HCT116 (cell line): Measurements from ENCODE around the gene GPC1. TPM values are rescaled to one million over a fixed set of nuclear protein-coding genes. Genes with fewer than 3 reads are reported as not detected.
A peak's percentile ranks its signal among the peaks of the same experiment; 100 is the strongest.

Experiments used
- ATAC-seq: fragments of 200-7000 bp; cut with Tn5 transposase; 2 replicates; pipeline ENCODE4 v1.9.1; 2020; ENCODE audit warnings: mild to moderate bottlenecking, moderate library complexity
- Bru-seq: library from RNA; stranded (reverse); fragments of 400-500 nt; gene quantifications from one replicate; lab custom pipeline; 2021; lab: Mats Ljungman, UMichigan
- BruChase-seq, 2 experiments: library from RNA; stranded (reverse); fragments of 400-500 nt; gene quantifications; one replicate each; lab custom pipeline; 2021; lab: Mats Ljungman, UMichigan
- BruUV-seq: library from RNA; stranded (reverse); fragments of 400-500 nt; replicated peaks from 2 replicates; lab custom pipeline; 2021; lab: Mats Ljungman, UMichigan
- CTCF ChIA-PET: fragments of 300-600 bp; sonication (Branson Sonifier 250); formaldehyde crosslinking; loops from one replicate; lab custom pipeline; 2021; ENCODE audit warnings: antibody characterized with exemption; lab: Charles Lee
- POLR2A ChIA-PET: fragments of 300-600, 350-600 bp; sonication (Branson Sonifier 250); formaldehyde crosslinking; loops from one replicate; lab custom pipeline; 2021; ENCODE audit warnings: antibody characterized with exemption; lab: Charles Lee
- RAD21 ChIA-PET, 2 experiments: fragments of 300-600 bp; sonication (Branson Sonifier 250); formaldehyde crosslinking; loops; one replicate each; lab custom pipeline; 2023; ENCODE audit warnings: low total read pairs in 2 of 2; ENCODE audit not compliant: uncharacterized antibody in 2 of 2, unreplicated experiment in 2 of 2, low non-redundant PET in 1 of 2; lab: Charles Lee
- DNase-seq: peaks from one replicate; pipeline ENCODE4 v3.0.0-alpha.2; 2010; ENCODE audit warnings: low read depth, low spot score
- H2AFZ ChIP-seq: fragments of 200-600 bp; shearing (Covaris generic), sonication (generic); 2 replicates; pipeline ENCODE4 v1.6.1; 2017; ENCODE audit warnings: low read depth, mixed run types, mixed read lengths, antibody characterized with exemption, low read length; ENCODE audit not compliant: poor library complexity, severe bottlenecking
- H3K27ac ChIP-seq: 2 replicates; pipeline ENCODE4 v1.5.1; 2012; ENCODE audit warnings: low read depth, low read length
- H3K27me3 ChIP-seq: fragments of 200-600 bp; sonication (generic); 2 replicates; pipeline ENCODE4 v1.6.1; 2016; ENCODE audit warnings: mixed run types, low read length, mixed read lengths; ENCODE audit not compliant: insufficient read depth
- H3K36me3 ChIP-seq, 2 experiments: fragments of 200-500 bp in 1 of 2; fragments of 200-600 bp in 1 of 2; sonication (Bioruptor generic) in 1 of 2; sonication (generic) in 1 of 2; 2 replicates each; pipeline versions ENCODE4 v1.5.1 to v1.6.1; 2014 to 2016; ENCODE audit warnings: low read length in 2 of 2, inconsistent platforms in 1 of 2, mixed read lengths in 1 of 2, mixed run types in 1 of 2; ENCODE audit not compliant: insufficient read depth in 2 of 2, control insufficient read depth in 1 of 2
- H3K4me1 ChIP-seq, 2 experiments: fragments of 200-600 bp in 1 of 2; sonication (generic) in 1 of 2; 2 replicates each; pipeline versions ENCODE4 v1.5.1 to v1.6.1; 2012 to 2017; ENCODE audit warnings: low read length in 2 of 2, inconsistent platforms in 1 of 2, mild to moderate bottlenecking in 1 of 2, mixed read lengths in 1 of 2, mixed run types in 1 of 2, moderate library complexity in 1 of 2; ENCODE audit not compliant: insufficient read depth in 2 of 2, control insufficient read depth in 1 of 2
- H3K4me2 ChIP-seq: fragments of 200-600 bp; sonication (generic); 2 replicates; pipeline ENCODE4 v1.6.1; 2017; ENCODE audit warnings: mixed run types, low read length, mixed read lengths
- H3K4me3 ChIP-seq, 2 experiments: fragments of 200-600 bp in 1 of 2; sonication (generic) in 1 of 2; replicated peaks in 1 of 2; 2 replicates each; pipeline ENCODE4 v1.5.1; 2011 to 2016; ENCODE audit warnings: low read length in 2 of 2, control low read depth in 1 of 2, low read depth in 1 of 2, mild to moderate bottlenecking in 1 of 2, mixed read lengths in 1 of 2, mixed run types in 1 of 2
- H3K79me2 ChIP-seq: fragments of 200-600 bp; sonication (generic); 2 replicates; pipeline ENCODE4 v1.6.1; 2017; ENCODE audit warnings: mild to moderate bottlenecking, mixed run types, low read length, moderate library complexity, mixed read lengths; ENCODE audit not compliant: insufficient read depth
- H3K9ac ChIP-seq: fragments of 200-600 bp; sonication (generic); 2 replicates; pipeline ENCODE4 v1.6.1; 2016; ENCODE audit warnings: low read length, mixed read lengths
- H3K9me2 ChIP-seq: fragments of 200-600 bp; sonication (generic), shearing (Covaris generic); 2 replicates; pipeline ENCODE4 v1.6.1; 2017; ENCODE audit warnings: mixed run types, mild to moderate bottlenecking, moderate library complexity; ENCODE audit not compliant: insufficient read depth
- H3K9me3 ChIP-seq, 2 experiments: fragments of 200-500 bp in 1 of 2; fragments of 200-600 bp in 1 of 2; sonication (Bioruptor generic) in 1 of 2; sonication (generic) in 1 of 2; 2 replicates each; pipeline ENCODE4 v1.6.1; 2014 to 2017; ENCODE audit warnings: low read length in 2 of 2, mixed read lengths in 2 of 2, inconsistent platforms in 1 of 2, low read depth in 1 of 2, mild to moderate bottlenecking in 1 of 2, mixed run types in 1 of 2, moderate library complexity in 1 of 2; ENCODE audit not compliant: control insufficient read depth in 1 of 2, insufficient read depth in 1 of 2
- H4K20me1 ChIP-seq: fragments of 200-600 bp; sonication (generic), shearing (Covaris generic); 2 replicates; pipeline ENCODE4 v1.6.1; 2017; ENCODE audit warnings: mixed run types, mild to moderate bottlenecking, moderate library complexity; ENCODE audit not compliant: insufficient read depth
- CBX3 ChIP-seq: IDR thresholded peaks from 2 replicates; pipeline ENCODE4 v1.6.1; 2012; ENCODE audit warnings: low read depth
- CTCF ChIP-seq, 3 experiments: fragments of 200-600 bp in 1 of 3; sonication (generic) in 1 of 3; IDR thresholded peaks in 2 of 3; conservative IDR thresholded peaks in 1 of 3; 2 replicates each; pipeline ENCODE4 v1.5.1; 2012 to 2017; ENCODE audit warnings: low read depth in 2 of 3, low read length in 2 of 3, antibody characterized with exemption in 1 of 3, borderline replicate concordance in 1 of 3, control low read depth in 1 of 3, mild to moderate bottlenecking in 1 of 3, mixed read lengths in 1 of 3, mixed run types in 1 of 3, moderate library complexity in 1 of 3; ENCODE audit not compliant: insufficient read depth in 1 of 3
- EGR1 ChIP-seq: IDR thresholded peaks from 2 replicates; pipeline ENCODE4 v1.6.1; 2012; ENCODE audit warnings: low read depth
- ELF1 ChIP-seq: IDR thresholded peaks from 2 replicates; pipeline ENCODE4 v1.6.1; 2012; ENCODE audit warnings: low read depth, borderline replicate concordance
- EZH2 ChIP-seq: fragments of 200-600 bp; sonication (generic); IDR thresholded peaks from 2 replicates; pipeline ENCODE4 v1.6.1; 2017; ENCODE audit warnings: antibody characterized with exemption, mixed run types
- EZH2phosphoT487 ChIP-seq: fragments of 200-600 bp; IDR thresholded peaks from 2 replicates; pipeline ENCODE4 v1.6.1; 2018; ENCODE audit warnings: antibody characterized with exemption, borderline replicate concordance
- FOSL1 ChIP-seq: IDR thresholded peaks from 2 replicates; pipeline ENCODE4 v1.6.1; 2012; ENCODE audit warnings: low read depth
- JUND ChIP-seq: IDR thresholded peaks from 2 replicates; pipeline ENCODE4 v1.6.1; 2012
- MAX ChIP-seq: IDR thresholded peaks from 2 replicates; pipeline ENCODE4 v1.6.1; 2012
- POLR2A ChIP-seq: IDR thresholded peaks from 2 replicates; pipeline ENCODE4 v1.7.0; 2011; ENCODE audit warnings: borderline replicate concordance; ENCODE audit not compliant: insufficient read depth, insufficient read length; ENCODE audit errors: extremely low read depth
- POLR2AphosphoS5 ChIP-seq: IDR thresholded peaks from 2 replicates; pipeline ENCODE4 v1.6.1; 2011; ENCODE audit warnings: mild to moderate bottlenecking, low read depth, low read length, moderate library complexity
- RAD21 ChIP-seq: IDR thresholded peaks from 2 replicates; pipeline ENCODE4 v1.6.1; 2012; ENCODE audit warnings: low read depth, mild to moderate bottlenecking
- SIN3A ChIP-seq: IDR thresholded peaks from 2 replicates; pipeline ENCODE4 v1.6.1; 2012; ENCODE audit warnings: low read depth
- SP1 ChIP-seq: IDR thresholded peaks from 2 replicates; pipeline ENCODE4 v1.6.1; 2012; ENCODE audit warnings: low read depth
- TCF7L2 ChIP-seq: IDR thresholded peaks from 2 replicates; pipeline ENCODE4 v1.7.0; 2011; ENCODE audit warnings: borderline replicate concordance, inconsistent platforms; ENCODE audit not compliant: insufficient read depth, insufficient read length; ENCODE audit errors: extremely low read depth
- ZNF274 ChIP-seq: fragments of 200-500 bp; sonication (Bioruptor generic); IDR thresholded peaks from 2 replicates; pipeline ENCODE4 v1.6.1; 2014; ENCODE audit warnings: mild to moderate bottlenecking, low read depth, low read length, inconsistent platforms
- intact Hi-C: fragments of 100-400 bp; cut with micrococcal nuclease; formaldehyde crosslinking; loops from 2 replicates; pipeline ENCODE4 v1.10.0; 2022
- long read RNA-seq: library from polyadenylated mRNA; unstranded; transcript quantifications from one replicate; pipeline ENCODE4 v2.0.0, GENCODE V29; 2021; ENCODE audit not compliant: unreplicated experiment
- polyA plus RNA-seq: library from polyadenylated mRNA; unstranded; fragments of >200 nt; gene quantifications from 2 replicates; pipeline ENCODE4 v1.2.1, GENCODE V29; 2012; ENCODE audit warnings: missing spikeins
- total RNA-seq: library from RNA; stranded (reverse); gene quantifications from one replicate; pipeline ENCODE4 v1.2.1, GENCODE V29; 2021; ENCODE audit not compliant: unreplicated experiment

GPC1 gene
- total RNA-seq (79.1 TPM), Bru-seq, nascent RNA (percentile 58 among the genes with signal in this experiment), BruChase-seq, experiment 1, labeled RNA remaining after a 6-hour chase (percentile 71 among the genes with signal in this experiment), BruChase-seq, experiment 2, labeled RNA remaining after a 2-hour chase (percentile 58 among the genes with signal in this experiment)
- 53.8 and 67.7 TPM in 2 replicates for polyA plus RNA-seq
- long read RNA-seq, transcript GPC1-201 (9 exons, 3,713 nt): major isoform, 125 of 178 reads
- long read RNA-seq, partial matches to known transcripts: 50 of 178 reads
- long read RNA-seq, other reads (novel, unspliced or antisense): 3 of 178 reads

- DNase-seq (peak; percentile 45), ATAC-seq (peak; percentile 73)
- H3K79me2 ChIP-seq: peaks cover 53% of the 10 kb centered on the region
- peak within 1 kb of the TSS; percentile 91 for H3K9ac ChIP-seq
- intact Hi-C loops: loop anchor here (1.0 to 10.0 kb wide), 3 partner anchors 48 to 183 kb away; no protein-coding TSS in a partner anchor
- H3K27ac ChIP-seq: peak within 1 kb of the TSS; percentile 95
- peak within 1 kb of the TSS; percentile 74 to 96 for H3K4me3 ChIP-seq
- H3K4me2 ChIP-seq: peak within 1 kb of the TSS; percentile 97
- H3K4me1 ChIP-seq: peaks cover 29 to 57% of the 10 kb centered on the region in 2 experiments
- POLR2A ChIA-PET: no interaction called here
- no TSS peak for BruUV-seq
- H3K9me2 ChIP-seq: no peaks in the 10 kb centered on the region
- RAD21 ChIA-PET: no interaction called here
- H3K36me3 ChIP-seq: no peaks in the 10 kb centered on the region; a peak in 1 of 4 replicates
- H3K27me3 ChIP-seq: no peaks in the 10 kb centered on the region
- CTCF ChIA-PET: interaction anchor here (1.8 kb wide), 1 partner anchor 204 kb away, joined by 5 read pairs; no protein-coding TSS in a partner anchor
- TF ChIP-seq RAD21: no peak
- no peak for TF ChIP-seq SIN3A
- no peak for TF ChIP-seq MAX
- TF ChIP-seq ELF1: no peak
- TF ChIP-seq TCF7L2: no peak
- no peak for TF ChIP-seq CBX3
- peak; percentile 66 for TF ChIP-seq POLR2AphosphoS5
- TF ChIP-seq, all 23 proteins: peak for 1
- Histone ChIP-seq H3K9me3 (no peaks in the 10 kb centered on the region), H4K20me1 (peaks cover 4% of the 10 kb centered on the region; the same call in 1 of the 2 replicates), H2AFZ (no peak within 1 kb of the TSS)
These were observed at the start of gene GPC1 for GRCh38 chr2:240435457-240435947. Gene GPC1, plus strand, starts transcription at chr2:240435663. Its CDS starts 256 bp downstream, at chr2:240435919.

- H3K9me2 ChIP-seq: no peaks in the 10 kb centered on the region
- no peak overlapping the region; the same call in 1 of the 2 replicates for H3K27ac ChIP-seq
- no peaks in the 10 kb centered on the region for H4K20me1 ChIP-seq
- peaks cover 21 to 39% of the 10 kb centered on the region in 2 experiments for H3K4me1 ChIP-seq
- BruUV-seq: no TSS peak
- ChIA-PET POLR2A (no interaction called here), RAD21 (interaction anchor here in 1 of 2 experiments (1.1 kb wide), 1 partner anchor 46 kb away, joined by 4 read pairs; no protein-coding TSS in a partner anchor), CTCF (interaction anchor here (1.4 kb wide), 1 partner anchor 236 kb away, joined by 4 read pairs; no protein-coding TSS in a partner anchor)
- H3K9ac ChIP-seq: no peak overlapping the region
- intact Hi-C loops: no loop called here
- no peaks in the 10 kb centered on the region for H3K36me3 ChIP-seq
- H3K9me3 ChIP-seq: no peaks in the 10 kb centered on the region
- no peaks in the 10 kb centered on the region for H3K79me2 ChIP-seq
- H3K27me3 ChIP-seq: no peaks in the 10 kb centered on the region
- H2AFZ ChIP-seq: no peak overlapping the region
- ATAC-seq (no peak), DNase-seq (no peak)
- H3K4me3 ChIP-seq: no peak overlapping the region
- peak overlapping the region; percentile 8; the same call in 1 of the 2 replicates for H3K4me2 ChIP-seq
- TF ChIP-seq SIN3A (no peak), JUND (no peak), EGR1 (no peak), EZH2phosphoT487 (no peak), ELF1 (no peak), EZH2 (no peak), MAX (no peak), ZNF274 (no peak), FOSL1 (no peak), SP1 (no peak), CTCF (IDR thresholded peaks at IDR 0.05 in 2 of 3, conservative IDR thresholded peaks at IDR 0.05 in 1 of 3; ENCODE audit: borderline replicate concordance in 1 of 3, insufficient read depth in 1 of 3, low read depth in 2 of 3, low read length in 2 of 3) (no peak), POLR2A (no peak)
These were observed 49.1 kb upstream of the GPC1 start for GRCh38 chr2:240386326-240386725.
